Ovary (tissue), 9 donors: ENCODE measurements around the gene XPNPEP1. TPM values are rescaled to one million over a fixed set of nuclear protein-coding genes. Genes with fewer than 3 reads are reported as not detected.

Source experiments
- DNase-seq, 5 donors: peaks; one replicate each; pipeline ENCODE4 v3.0.0-alpha.2; 2019 to 2020
- H3K27ac ChIP-seq, 2 donors: fragments of 200-600 bp; one replicate each; pipeline versions ENCODE4 v1.5.1 to v1.8.0; 2019 to 2022
- H3K27me3 ChIP-seq: fragments of 200-600 bp; one replicate; pipeline ENCODE4 v1.8.0; 2022
- H3K36me3 ChIP-seq: fragments of 200-600 bp; sonication (generic); one replicate; pipeline ENCODE4 v1.5.1; 2019
- H3K4me1 ChIP-seq: one replicate; pipeline ENCODE4 v1.8.1; 2013; ENCODE audit warnings: mild to moderate bottlenecking, moderate library complexity; ENCODE audit not compliant: insufficient read depth
- H3K4me3 ChIP-seq: fragments of 200-600 bp; sonication (generic); one replicate; pipeline ENCODE4 v1.5.1; 2017
- H3K9me3 ChIP-seq, 2 donors: fragments of 200-600 bp in 1 of 2; sonication (generic) in 1 of 2; one replicate each; pipeline versions ENCODE4 v1.5.1 to v1.8.1; 2013 to 2019; ENCODE audit warnings: mild to moderate bottlenecking in 1 of 2, moderate library complexity in 1 of 2
- EP300 ChIP-seq: sonication (generic); formaldehyde crosslinking; IDR thresholded peaks from one replicate; pipeline ENCODE4 v1.6.1; 2017; ENCODE audit warnings: antibody characterized with exemption
- POLR2A ChIP-seq: fragments of 450-650 bp; IDR thresholded peaks from one replicate; pipeline ENCODE4 v1.6.1; 2017; ENCODE audit warnings: antibody characterized with exemption, mild to moderate bottlenecking, moderate library complexity
- WGBS, 3 donors: extraction: QIAGEN DNeasy Blood & Tissue Kit in 1 of 3; methylation state at CpG; one replicate each; pipeline versions ENCODE4 v1.1.5 to v1.1.7; 2013 to 2017; 5-methylcytosine and 5-hydroxymethylcytosine counted together
- intact Hi-C, 4 donors: fragments of 100-400 bp; cut with DNase I; formaldehyde crosslinking; loops; one replicate each; pipeline versions ENCODE4 v1.11.0 to v1.15.1; 2022 to 2023
- polyA plus RNA-seq, 2 donors: library from polyadenylated mRNA; stranded (reverse); fragments of 200-250 nt in 1 of 2; fragments of 350-450 nt in 1 of 2; fragmentation: Illumina TruSeq in 1 of 2; extraction: RNeasy Lipid Tissue Mini Kit (QIAGEN cat#74804) in 1 of 2; gene quantifications; one replicate each; pipeline ENCODE4 v1.2.3, GENCODE V29; 2013 to 2014
- total RNA-seq, 7 donors: library from RNA; depleted of rRNA in 2 of 7; stranded (reverse); fragments of >200 nt in 2 of 7; fragmentation: NEBNext Ultra II Directional in 3 of 7; extraction: Animal tissue kit (Norgen Biotek cat#: 25700) in 3 of 7; gene quantifications; one replicate each; pipeline versions ENCODE4 v1.1.0 to v1.2.4, GENCODE V29; 2016 to 2023
- TF ChIP-seq, protein P1 (sequence below), 3 donors: fragments of 450-650 bp in 2 of 3; fragments of 200-600 bp in 1 of 3; IDR thresholded peaks; one replicate each; pipeline versions ENCODE4 v1.5.1 to v1.8.0; 2016 to 2022; ENCODE audit warnings: antibody characterized with exemption in 3 of 3, mild to moderate bottlenecking in 1 of 3
- donor health status: DM: no; HTN: no; CAD: no; lungs with moderate emphysema.
- donor health status: DM: no; HTN: no; CAD: no.
- donor health status: Bipolar disorder and iron deficiency.
- donor health status: DM: yes; HTN: yes; CAD: no.
- donor health status: DM: no; HTN: no; CAD: no.
- donor health status: DM: yes; HTN: yes; CAD: no.

The XPNPEP1 gene
- total and polyA plus RNA-seq, 9 donors, result 27.2 to 70.7 (median 47.1) TPM

- H3K27ac ChIP-seq, result peak overlapping the region in 1 of 2 donors; percentile 58
- H3K36me3 ChIP-seq, result no peaks in the 10 kb centered on the region
- 12 to 16% (median 15%) methylated on average over 17 of the region's 17 CpGs for WGBS, 3 donors
- no peaks in the 10 kb centered on the region for H3K27me3 ChIP-seq
- intact Hi-C loops, result loop anchor here (5.0 to 10.0 kb wide), 5 partner anchors 121 to 401 kb away; partner anchors contain the start of gene ADD3 (in 1 of the 4)
- H3K4me3 ChIP-seq, result no peak overlapping the region
- H3K9me3 ChIP-seq, result no peaks in the 10 kb centered on the region
- H3K4me1 ChIP-seq, result peaks cover 3% of the 10 kb centered on the region
- no peak for TF ChIP-seq EP300
- TF ChIP-seq, protein P1, sequence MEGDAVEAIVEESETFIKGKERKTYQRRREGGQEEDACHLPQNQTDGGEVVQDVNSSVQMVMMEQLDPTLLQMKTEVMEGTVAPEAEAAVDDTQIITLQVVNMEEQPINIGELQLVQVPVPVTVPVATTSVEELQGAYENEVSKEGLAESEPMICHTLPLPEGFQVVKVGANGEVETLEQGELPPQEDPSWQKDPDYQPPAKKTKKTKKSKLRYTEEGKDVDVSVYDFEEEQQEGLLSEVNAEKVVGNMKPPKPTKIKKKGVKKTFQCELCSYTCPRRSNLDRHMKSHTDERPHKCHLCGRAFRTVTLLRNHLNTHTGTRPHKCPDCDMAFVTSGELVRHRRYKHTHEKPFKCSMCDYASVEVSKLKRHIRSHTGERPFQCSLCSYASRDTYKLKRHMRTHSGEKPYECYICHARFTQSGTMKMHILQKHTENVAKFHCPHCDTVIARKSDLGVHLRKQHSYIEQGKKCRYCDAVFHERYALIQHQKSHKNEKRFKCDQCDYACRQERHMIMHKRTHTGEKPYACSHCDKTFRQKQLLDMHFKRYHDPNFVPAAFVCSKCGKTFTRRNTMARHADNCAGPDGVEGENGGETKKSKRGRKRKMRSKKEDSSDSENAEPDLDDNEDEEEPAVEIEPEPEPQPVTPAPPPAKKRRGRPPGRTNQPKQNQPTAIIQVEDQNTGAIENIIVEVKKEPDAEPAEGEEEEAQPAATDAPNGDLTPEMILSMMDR (IDR thresholded peaks at IDR 0.05), result peak; percentile 94 to 98 (median 97)
- DNase-seq, result peak; percentile 80 to 86 (median 81)
Observed at GRCh38 chr10:109883859-109884771, 39.2 kb downstream of the XPNPEP1 start.

GRCh38 chr10:109882251-109883057 lies 40.9 kb downstream of the XPNPEP1 start:
- H3K27me3 ChIP-seq, result no peaks in the 10 kb centered on the region
- H3K9me3 ChIP-seq, result no peaks in the 10 kb centered on the region
- 96 to 98% (median 96%) methylated on average over 8 of the region's 8 CpGs for WGBS, 3 donors
- intact Hi-C loops, result loop anchor here (5.0 to 10.0 kb wide), 5 partner anchors 122 to 402 kb away; partner anchors contain the start of gene ADD3 (in 1 of the 4)
- H3K4me1 ChIP-seq, result peaks cover 3% of the 10 kb centered on the region
- H3K36me3 ChIP-seq, result no peaks in the 10 kb centered on the region
- DNase-seq, result no peak
- H3K4me3 ChIP-seq, result no peak overlapping the region
- H3K27ac ChIP-seq, result no peak overlapping the region
- TF ChIP-seq EP300 (no peak), POLR2A (no peak)
- TF ChIP-seq, protein P1 (IDR thresholded peaks at IDR 0.05), result no peak

- Histone ChIP-seq H3K4me1 (no peaks in the 10 kb centered on the region), H3K27ac (no peak overlapping the region), H3K4me3 (no peak overlapping the region), H3K36me3 (no peaks in the 10 kb centered on the region), H3K9me3 (no peaks in the 10 kb centered on the region), H3K27me3 (no peaks in the 10 kb centered on the region)
- WGBS, 3 donors, result 97 to 100% (median 100%) methylated on average over 1 of the region's 1 CpG
- DNase-seq, result no peak
- intact Hi-C loops, result loop anchor here (5.0 to 10.0 kb wide), 5 partner anchors 123 to 403 kb away; partner anchors contain the start of gene ADD3 (in 1 of the 4)
- TF ChIP-seq, protein P1 (IDR thresholded peaks at IDR 0.05), result no peak
- no peak for TF ChIP-seq POLR2A
- TF ChIP-seq EP300, result no peak
Observed at GRCh38 chr10:109881769-109882057, 41.6 kb downstream of the XPNPEP1 start.
